ENCODE results near the gene TMEM243. TPM values are rescaled to one million over a fixed set of nuclear protein-coding genes. Genes with fewer than 3 reads are reported as not detected.

The TMEM243 gene
- total RNA-seq, 1 experiment from 2014 or later = 15.4 TPM

Other genes with a start within 250 kb of the TMEM243 start
- gene ELAPOR2, start 160.1 kb downstream of the TMEM243 start, total RNA-seq (2021; ENCODE audit: unreplicated experiment) = 0.39 TPM
- gene DMTF1, start 67.3 kb downstream of the TMEM243 start, total RNA-seq (2021; ENCODE audit: unreplicated experiment) = 54.0 TPM
- 9.8 TPM for gene CROT, start 125.9 kb upstream of the TMEM243 start, total RNA-seq (2021; ENCODE audit: unreplicated experiment)